GM12865 (cell line): Measurements from ENCODE around the gene TPD52L2.
"Not testable (repeated sequence)": the region's sequence is repeated elsewhere in the genome, so short reads cannot be mapped to it uniquely, and the experiment has no call there.

ENCODE experiments used
- DNase-seq: peaks from one replicate; pipeline ENCODE4 v3.0.0; 2010; ENCODE audit warnings: low read depth
- H3K4me3 ChIP-seq: 2 replicates; pipeline ENCODE4 v1.5.1; 2011; ENCODE audit warnings: mild to moderate bottlenecking, low read depth, low read length, control low read depth
- CTCF ChIP-seq: IDR thresholded peaks from 2 replicates; pipeline ENCODE4 v1.5.1; 2011; ENCODE audit warnings: low read length, control low read depth, low read depth, inconsistent platforms; ENCODE audit not compliant: insufficient read depth; ENCODE audit errors: missing control alignments

Gene TPD52L2

GRCh38 chr20:63877755-63878470 is 12.8 kb downstream of the TPD52L2 start:
- no peak for DNase-seq
- H3K4me3 ChIP-seq, result no peak overlapping the region
- TF ChIP-seq CTCF, result no peak

- H3K4me3 ChIP-seq, result no peak overlapping the region
- no peak for TF ChIP-seq CTCF
- no peak for DNase-seq
These were observed 14.0 kb downstream of the TPD52L2 start for GRCh38 chr20:63878899-63879663.

GRCh38 chr20:63880901-63881300 is 15.8 kb downstream of the TPD52L2 start:
- DNase-seq, H3K4me3 ChIP-seq: not testable (repeated sequence)

- no peak for DNase-seq
- no peak for TF ChIP-seq CTCF
- H3K4me3 ChIP-seq, result no peak overlapping the region
These were observed 16.6 kb downstream of the TPD52L2 start for GRCh38 chr20:63881451-63882226.

- DNase-seq, result no peak
- no peak for TF ChIP-seq CTCF
- no peak overlapping the region for H3K4me3 ChIP-seq
These were observed 17.5 kb downstream of the TPD52L2 start for GRCh38 chr20:63882257-63883200.

GRCh38 chr20:63883201-63883593 is 18.1 kb downstream of the TPD52L2 start:
- DNase-seq, result no peak
- no peak overlapping the region for H3K4me3 ChIP-seq
- no peak for TF ChIP-seq CTCF
